ELR (cell line): ENCODE results near the gene PPP6C.
"Not testable (repeated sequence)": the region's sequence is repeated elsewhere in the genome, so short reads cannot be mapped to it uniquely, and the experiment has no call there.

Source experiments
- DNase-seq: peaks from one replicate; pipeline ENCODE4 v3.0.0-alpha.2; 2015; ENCODE audit warnings: low read depth

PPP6C gene

GRCh38 chr9:125181756-125182155 is 7.8 kb downstream of the PPP6C start:
- DNase-seq = not testable (repeated sequence)

DNA sequence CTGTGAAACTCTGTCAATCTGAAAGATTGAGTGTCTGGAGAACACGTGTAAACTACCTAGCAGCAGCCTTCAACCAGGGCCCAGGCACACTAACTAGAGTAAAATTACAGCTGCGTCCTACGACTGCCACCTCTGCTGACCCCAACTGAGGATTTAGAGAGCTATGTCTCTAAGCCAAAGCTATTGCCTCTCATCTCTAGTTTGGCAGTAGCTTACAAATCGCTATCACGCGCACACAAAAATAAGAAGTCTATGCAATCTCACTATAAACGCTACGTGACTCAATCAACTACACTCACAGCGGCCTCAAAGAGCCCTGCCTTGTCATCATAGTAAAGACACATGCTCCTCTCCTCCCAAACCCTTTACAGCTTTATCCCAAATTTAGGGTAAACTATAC is 8.7 kb downstream of the PPP6C start:
- no peak for DNase-seq

DNA sequence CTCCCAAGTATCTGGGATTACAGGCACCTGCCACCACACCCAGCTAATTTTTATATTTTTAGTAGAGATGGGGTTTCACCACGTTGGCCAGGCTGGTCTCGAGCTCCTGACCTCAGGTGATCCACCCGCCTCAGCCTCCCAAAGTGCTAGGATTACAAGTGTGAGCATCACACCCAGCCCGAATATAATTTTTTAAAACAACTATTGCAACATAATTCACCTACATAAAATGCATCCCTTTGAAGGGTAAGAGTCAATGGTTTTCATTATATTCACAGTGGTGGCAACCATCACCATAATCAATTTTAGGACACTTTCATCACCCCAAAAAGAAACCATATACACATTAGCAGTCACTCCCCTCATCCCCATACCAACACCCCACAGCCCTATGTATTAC is 9.8 kb downstream of the PPP6C start:
- DNase-seq = not testable (repeated sequence)

DNA sequence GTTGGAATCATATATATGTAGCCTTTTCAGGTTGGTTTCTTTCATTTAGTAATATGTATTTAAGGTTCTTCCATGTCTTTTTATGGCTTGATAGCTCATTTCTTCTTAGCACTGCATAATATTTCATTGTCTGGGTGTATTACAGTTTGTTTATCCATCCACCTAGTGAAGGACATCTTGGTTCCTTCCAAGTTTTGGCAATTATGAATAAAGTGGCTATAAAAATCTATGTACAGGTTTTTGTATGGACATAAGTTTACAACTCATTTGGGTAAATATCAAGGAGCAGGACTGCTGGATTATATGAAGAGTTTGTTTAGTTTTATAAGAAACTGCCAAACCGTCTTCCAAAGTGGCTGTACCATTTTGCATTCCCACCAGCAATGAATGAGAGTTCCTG is 11.7 kb downstream of the PPP6C start:
- DNase-seq = no peak

DNA sequence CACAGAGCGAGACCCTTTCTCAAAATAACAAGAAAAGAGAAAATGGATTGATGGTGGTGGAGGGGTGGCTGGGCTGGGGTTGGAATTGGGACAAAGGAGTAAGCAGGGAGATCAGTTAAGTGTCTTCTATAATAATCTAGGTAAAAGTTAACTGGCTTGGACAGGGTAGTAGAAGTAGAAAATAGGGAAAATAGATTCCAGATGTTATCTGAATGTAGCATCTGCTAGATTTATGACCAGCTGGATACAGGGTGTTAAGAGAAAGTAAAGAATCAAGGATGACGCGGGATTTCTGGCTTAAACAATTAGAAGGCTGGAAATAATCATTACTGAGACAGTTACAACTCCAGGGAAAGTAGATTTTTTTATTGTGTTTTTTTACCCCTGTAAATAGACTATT is 13.0 kb downstream of the PPP6C start:
- no peak for DNase-seq

GRCh38 chr9:125172031-125172755 is 17.4 kb downstream of the PPP6C start:
- DNase-seq = peak; percentile 27

GRCh38 chr9:125169895-125170294 is 19.7 kb downstream of the PPP6C start:
- DNase-seq = no peak

GRCh38 chr9:125166762-125167161 is 22.8 kb downstream of the PPP6C start:
- no peak for DNase-seq

GRCh38 chr9:125162891-125163290 is 26.7 kb downstream of the PPP6C start:
- peak; percentile 38 for DNase-seq

DNA sequence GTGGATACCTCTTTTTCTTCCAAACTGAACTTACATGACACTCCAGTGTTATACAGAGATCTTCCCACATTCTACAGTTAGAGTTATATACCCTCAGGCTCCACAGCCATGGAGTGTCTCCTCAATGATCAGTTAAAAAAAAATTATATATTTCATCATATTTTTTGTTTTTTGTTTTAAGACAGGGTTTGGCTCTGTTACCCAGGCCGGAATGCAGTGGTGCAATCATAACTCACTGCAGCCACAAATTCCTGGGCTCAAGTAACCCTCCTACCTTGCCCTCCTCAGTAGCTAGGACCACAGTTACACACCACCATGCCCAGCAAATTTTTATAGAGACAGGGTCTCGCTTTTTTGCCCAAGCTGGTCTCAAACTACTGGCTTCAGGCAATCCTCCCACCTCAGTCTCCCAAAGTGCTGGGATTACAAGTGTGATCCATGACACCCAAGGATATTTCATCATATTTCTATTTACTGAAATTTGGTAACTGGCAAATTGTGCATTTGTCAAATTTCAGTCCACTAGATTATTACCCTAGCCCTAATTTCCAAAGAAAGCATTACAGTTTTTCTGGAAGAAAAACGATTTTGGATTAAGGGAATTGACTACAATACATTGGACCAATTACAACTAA is 28.2 kb downstream of the PPP6C start:
- no peak for DNase-seq

GRCh38 chr9:125160750-125161149 is 28.9 kb downstream of the PPP6C start:
- DNase-seq = no peak

- no peak for DNase-seq
These were observed 33.1 kb downstream of the PPP6C start for GRCh38 chr9:125156551-125156950.

DNA sequence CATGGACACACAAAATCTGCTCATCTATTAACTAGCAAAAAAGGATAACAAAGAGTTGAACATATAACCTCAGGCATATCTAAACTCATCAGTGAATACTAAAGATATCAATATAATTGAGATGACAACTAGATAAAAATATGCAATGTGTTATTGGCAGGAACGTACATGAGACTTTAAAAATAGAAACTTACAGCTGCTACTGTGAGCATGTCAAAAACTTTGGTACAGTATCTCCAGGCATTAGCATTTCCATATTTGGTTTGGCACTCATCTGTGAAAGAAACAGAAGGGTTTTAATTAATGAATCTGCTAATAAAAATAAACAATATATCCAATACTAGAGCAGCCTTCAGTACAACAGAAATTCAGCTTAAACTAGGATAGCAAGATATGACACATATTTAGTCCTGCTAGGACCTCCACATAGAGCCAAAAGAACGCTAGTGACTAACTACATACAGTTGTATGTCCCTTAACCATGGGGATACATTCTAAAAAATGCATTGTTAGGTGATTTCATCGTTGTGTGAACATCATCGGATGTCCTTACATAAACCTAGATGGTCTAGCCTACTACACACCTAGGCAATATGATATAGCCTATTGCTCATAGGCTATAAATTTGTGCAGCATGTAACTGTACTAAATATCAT is 35.8 kb downstream of the PPP6C start:
- no peak for DNase-seq

DNA sequence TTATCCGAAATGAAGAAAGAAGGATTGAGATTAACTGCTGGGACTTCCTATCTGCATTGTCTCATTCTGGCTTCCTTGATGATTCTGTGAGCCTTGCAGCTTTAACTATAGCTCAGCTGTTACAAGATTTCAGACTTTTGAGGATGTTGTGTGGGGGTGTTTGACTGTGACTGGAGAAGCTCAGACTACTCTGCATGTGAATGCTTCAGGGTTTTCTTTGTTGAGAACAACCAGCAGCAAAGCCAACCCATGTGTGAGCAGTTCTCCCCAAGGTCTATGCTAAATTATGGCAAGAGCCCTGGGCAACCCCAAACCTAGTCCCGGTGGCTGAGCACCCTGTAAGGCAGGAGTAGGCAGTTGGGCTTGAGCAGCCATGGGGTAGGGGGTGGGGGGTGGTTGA is 37.9 kb downstream of the PPP6C start:
- DNase-seq = no peak

GRCh38 chr9:125150349-125151245 is 39.0 kb downstream of the PPP6C start:
- DNase-seq = no peak

- DNase-seq = no peak
These were observed 42.1 kb downstream of the PPP6C start for GRCh38 chr9:125147401-125147951.

DNA sequence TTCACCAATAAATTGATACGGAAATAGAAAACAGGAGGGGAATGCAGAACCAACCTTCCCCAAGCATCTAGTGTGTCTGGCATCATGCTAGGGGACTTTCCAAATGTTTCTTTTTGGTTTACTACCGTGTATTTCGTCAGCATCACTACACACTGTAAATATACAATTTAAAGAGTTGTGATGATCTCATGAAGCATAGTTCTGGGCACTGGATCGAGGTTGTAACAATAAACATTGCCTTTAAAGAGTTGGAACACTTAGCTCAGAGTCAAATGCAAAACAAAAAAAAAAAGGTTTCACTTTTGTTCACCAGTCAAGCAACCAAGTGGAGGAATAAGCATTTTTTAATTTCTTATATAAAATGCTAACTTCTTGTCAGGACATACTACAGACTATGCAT is 43.4 kb downstream of the PPP6C start:
- DNase-seq = peak; percentile 54

- peak; percentile 31 for DNase-seq
These were observed 44.2 kb downstream of the PPP6C start for GRCh38 chr9:125145425-125145824.

DNA sequence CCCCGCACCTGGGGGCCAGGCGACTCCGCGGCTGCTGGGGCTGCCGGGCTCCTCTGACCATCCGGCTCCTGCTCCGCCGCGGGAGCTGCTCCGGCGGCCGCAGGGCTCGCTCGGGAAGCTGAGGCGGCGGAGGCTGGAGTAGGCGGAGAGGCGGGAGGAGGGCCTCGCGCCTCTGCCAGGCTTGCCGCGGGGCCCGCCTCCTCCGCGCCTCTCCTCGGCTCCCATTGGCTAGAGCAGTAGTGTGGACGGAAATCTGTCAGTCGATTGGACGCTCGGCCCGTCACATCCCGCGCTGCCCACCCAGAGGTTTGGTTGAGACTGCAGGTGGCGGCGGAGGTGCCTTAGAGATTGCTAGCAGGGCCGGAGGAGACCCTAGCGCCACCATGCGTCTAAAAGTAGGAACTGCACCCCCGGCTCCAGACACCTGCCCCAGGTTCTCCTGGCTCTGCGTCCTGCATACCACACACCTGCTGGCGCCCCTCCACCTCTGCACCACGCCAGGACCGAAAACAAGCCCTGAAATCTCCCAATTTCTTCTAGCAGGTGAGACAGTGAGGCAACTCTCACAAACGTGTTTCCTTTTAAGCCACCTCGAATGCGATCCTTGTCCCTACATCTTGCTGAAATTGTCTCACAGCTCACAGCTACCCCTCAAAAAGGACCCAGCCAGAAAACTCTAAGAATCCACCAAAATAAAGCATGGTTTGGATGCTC is 46.1 kb downstream of the PPP6C start, which contains the start of gene SCAI:
Gene SCAI, minus strand, starts transcription at position 152 of the 714 bp plus-strand sequence. Its CDS starts 91 bp downstream, at position 61.
- DNase-seq = peak; percentile 100

DNA sequence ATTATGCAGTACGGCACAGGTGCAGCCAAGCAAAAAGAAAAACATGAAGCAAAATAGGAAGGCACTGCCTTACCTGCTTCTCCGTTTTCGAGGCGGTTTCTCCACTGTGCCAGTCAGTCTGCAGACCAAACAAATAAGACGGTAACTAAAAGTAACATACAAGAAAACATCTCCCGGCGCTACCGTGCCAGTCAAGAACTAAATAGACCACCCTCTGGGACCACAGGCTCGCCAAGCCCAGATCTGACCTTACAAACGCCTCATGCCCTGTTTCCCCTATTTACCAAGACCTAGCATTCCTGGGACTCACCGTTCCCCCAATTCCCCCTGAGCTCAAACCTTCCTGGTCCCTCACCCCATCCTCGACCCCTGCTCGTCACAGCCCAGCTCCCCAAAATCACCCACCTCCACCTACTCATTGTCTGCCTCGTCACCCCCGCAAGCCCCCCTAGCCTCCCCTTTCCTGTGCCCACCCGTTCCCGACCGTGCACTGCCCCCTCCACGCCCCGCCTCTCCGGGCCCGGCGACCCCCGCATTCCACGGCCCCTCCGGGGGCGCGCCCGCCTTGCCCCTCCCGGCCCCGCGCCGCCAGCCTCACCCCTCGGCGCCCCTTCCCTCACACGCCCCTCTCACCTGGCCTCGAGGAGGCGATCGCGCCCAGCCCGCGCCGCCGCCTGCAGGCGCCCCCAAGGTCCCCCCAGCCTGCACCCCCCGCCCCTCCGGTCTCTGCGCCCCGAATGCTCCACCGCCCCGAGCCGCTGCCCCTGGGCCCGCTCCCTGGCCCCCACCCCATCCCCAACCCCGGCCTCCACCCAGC is 46.8 kb downstream of the PPP6C start:
- no peak for DNase-seq
